Breast epithelium (tissue), 3 donors: ENCODE data around the gene GREB1.

Experiments
- POLR2A ChIP-seq: fragments of 450-650 bp; IDR thresholded peaks from one replicate; pipeline ENCODE4 v1.6.1; 2016; ENCODE audit warnings: antibody characterized with exemption, mild to moderate bottlenecking, moderate library complexity
- POLR2AphosphoS5 ChIP-seq, 3 donors: sonication (generic); formaldehyde crosslinking; IDR thresholded peaks; one replicate each; pipeline ENCODE4 v1.6.1; 2017; ENCODE audit warnings: antibody characterized with exemption in 3 of 3
- TF ChIP-seq, protein P1 (sequence below), 3 donors: fragments of 450-650 bp; IDR thresholded peaks; one replicate each; pipeline ENCODE4 v1.5.1; 2016 to 2017; ENCODE audit warnings: antibody characterized with exemption in 3 of 3, mild to moderate bottlenecking in 3 of 3, moderate library complexity in 3 of 3

DNA sequence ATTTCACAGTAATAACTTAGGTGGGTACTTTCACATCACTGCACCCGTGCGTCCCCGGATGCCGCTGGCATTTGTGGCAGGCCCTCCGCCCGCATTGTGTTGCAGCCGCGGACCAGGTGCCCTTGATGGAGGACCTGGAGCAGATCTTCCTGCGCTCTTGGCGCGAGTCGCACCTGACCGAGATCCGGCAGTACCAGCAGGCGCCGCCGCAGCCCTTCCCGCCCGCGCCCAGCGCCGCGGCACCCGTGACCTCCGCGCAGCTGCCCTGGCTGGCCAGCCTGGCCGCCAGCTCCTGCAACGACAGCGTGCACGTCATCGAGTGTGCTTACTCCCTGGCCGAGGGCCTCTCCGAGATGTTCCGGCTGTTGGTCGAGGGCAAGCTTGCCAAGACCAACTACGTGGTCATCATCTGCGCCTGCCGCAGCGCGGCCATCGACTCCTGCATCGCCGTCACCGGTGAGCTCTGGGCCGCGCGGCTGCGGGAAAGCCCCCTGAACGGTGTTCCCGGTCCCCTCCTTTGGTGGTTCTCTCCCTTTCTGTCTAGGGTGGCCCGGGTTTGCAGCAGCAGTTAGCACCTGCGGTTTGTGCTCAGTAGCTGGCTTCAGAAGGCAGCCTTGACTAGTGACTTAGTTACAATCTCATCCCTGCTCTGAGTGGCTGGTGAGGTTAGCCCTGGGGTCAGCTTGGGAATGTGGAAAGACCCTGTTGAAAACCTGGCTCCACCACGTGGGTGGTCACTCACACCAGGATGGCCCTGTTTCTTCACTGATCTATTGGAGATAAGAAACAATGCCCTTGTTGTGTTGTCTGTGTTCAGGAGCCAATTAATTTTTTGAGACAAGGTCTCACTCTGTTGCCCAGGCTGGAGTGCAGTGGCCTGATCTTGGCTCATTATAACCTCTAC, 59.1 kb downstream of the GREB1 start:
- TF ChIP-seq, protein P1, sequence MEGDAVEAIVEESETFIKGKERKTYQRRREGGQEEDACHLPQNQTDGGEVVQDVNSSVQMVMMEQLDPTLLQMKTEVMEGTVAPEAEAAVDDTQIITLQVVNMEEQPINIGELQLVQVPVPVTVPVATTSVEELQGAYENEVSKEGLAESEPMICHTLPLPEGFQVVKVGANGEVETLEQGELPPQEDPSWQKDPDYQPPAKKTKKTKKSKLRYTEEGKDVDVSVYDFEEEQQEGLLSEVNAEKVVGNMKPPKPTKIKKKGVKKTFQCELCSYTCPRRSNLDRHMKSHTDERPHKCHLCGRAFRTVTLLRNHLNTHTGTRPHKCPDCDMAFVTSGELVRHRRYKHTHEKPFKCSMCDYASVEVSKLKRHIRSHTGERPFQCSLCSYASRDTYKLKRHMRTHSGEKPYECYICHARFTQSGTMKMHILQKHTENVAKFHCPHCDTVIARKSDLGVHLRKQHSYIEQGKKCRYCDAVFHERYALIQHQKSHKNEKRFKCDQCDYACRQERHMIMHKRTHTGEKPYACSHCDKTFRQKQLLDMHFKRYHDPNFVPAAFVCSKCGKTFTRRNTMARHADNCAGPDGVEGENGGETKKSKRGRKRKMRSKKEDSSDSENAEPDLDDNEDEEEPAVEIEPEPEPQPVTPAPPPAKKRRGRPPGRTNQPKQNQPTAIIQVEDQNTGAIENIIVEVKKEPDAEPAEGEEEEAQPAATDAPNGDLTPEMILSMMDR (IDR thresholded peaks at IDR 0.05): no peak
- TF ChIP-seq POLR2A (no peak), POLR2AphosphoS5 (IDR thresholded peaks at IDR 0.05) (no peak)
